ENCODE measurements around the gene PTRH2. TPM values are rescaled to one million over a fixed set of nuclear protein-coding genes. Genes with fewer than 3 reads are reported as not detected.

Gene PTRH2
- total RNA-seq, 2 experiments from 2014 or later = 6.5 to 7.3 TPM

DNA sequence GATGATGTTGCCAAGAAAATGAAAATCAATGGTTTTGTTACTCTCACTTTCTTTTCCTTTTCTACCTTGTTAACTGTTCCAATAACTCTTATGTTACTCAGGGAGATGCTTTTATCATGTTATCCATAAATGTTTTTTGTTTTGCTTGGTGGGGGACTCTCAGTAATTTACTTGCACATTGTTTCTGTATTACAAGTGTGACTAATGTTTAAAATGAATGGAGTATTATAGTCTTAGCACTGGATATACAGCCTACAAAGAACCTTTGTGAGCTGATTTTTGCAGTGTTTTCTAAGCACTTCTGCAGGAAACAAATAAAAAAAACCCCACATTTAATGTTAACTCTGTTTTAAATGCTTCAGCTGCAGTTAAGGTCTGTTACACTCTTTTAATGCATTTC, 12.3 kb upstream of the PTRH2 start:
- H3K4me3 ChIP-seq (ENCODE audit: low read length) = no peak overlapping the region
- H3K9me3 ChIP-seq (ENCODE audit: control insufficient read depth in 1 of 2, insufficient read depth in 1 of 2, low read length in 2 of 2) = no peaks in the 10 kb centered on the region
- H3K4me1 ChIP-seq (ENCODE audit: insufficient read depth, low read length) = peaks cover 3% of the 10 kb centered on the region
- no peak overlapping the region for H3K27ac Mint-ChIP-seq
- TF ChIP-seq, protein P1, sequence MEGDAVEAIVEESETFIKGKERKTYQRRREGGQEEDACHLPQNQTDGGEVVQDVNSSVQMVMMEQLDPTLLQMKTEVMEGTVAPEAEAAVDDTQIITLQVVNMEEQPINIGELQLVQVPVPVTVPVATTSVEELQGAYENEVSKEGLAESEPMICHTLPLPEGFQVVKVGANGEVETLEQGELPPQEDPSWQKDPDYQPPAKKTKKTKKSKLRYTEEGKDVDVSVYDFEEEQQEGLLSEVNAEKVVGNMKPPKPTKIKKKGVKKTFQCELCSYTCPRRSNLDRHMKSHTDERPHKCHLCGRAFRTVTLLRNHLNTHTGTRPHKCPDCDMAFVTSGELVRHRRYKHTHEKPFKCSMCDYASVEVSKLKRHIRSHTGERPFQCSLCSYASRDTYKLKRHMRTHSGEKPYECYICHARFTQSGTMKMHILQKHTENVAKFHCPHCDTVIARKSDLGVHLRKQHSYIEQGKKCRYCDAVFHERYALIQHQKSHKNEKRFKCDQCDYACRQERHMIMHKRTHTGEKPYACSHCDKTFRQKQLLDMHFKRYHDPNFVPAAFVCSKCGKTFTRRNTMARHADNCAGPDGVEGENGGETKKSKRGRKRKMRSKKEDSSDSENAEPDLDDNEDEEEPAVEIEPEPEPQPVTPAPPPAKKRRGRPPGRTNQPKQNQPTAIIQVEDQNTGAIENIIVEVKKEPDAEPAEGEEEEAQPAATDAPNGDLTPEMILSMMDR (IDR thresholded peaks at IDR 0.05) = no peak
- DNase-seq = no peak
- no peaks in the 10 kb centered on the region for H3K27me3 Mint-ChIP-seq
- H3K36me3 ChIP-seq (ENCODE audit: insufficient read depth, low read length) = no peaks in the 10 kb centered on the region
- CTCF ChIA-PET = no interaction called here
- H3K9me3 Mint-ChIP-seq = no peaks in the 10 kb centered on the region
- no peak for ATAC-seq (ENCODE audit: poor library complexity)
- no peak overlapping the region for H3K27ac ChIP-seq (ENCODE audit: low read depth in 1 of 2, low read length in 2 of 2)
- H3K4me3 Mint-ChIP-seq = no peak overlapping the region
- intact Hi-C loops (cut with DNase I, micrococcal nuclease) = no loop called here
- POLR2A ChIA-PET = no interaction called here
- H3K36me3 Mint-ChIP-seq (ENCODE audit: low read depth) = peaks cover 16% of the 10 kb centered on the region
- peaks cover 45% of the 10 kb centered on the region for H3K4me1 Mint-ChIP-seq (ENCODE audit: low read depth)
- H3K27me3 ChIP-seq (ENCODE audit: control insufficient read depth in 1 of 2, insufficient read depth in 2 of 2, low read length in 2 of 2) = no peaks in the 10 kb centered on the region

GRCh38 chr17:59716427-59716826, 9.2 kb upstream of the PTRH2 start:
- Histone ChIP-seq H3K9me3 (ENCODE audit: control insufficient read depth in 1 of 2, insufficient read depth in 1 of 2, low read length in 2 of 2) (no peaks in the 10 kb centered on the region), H3K4me1 (ENCODE audit: insufficient read depth, low read length) (no peaks in the 10 kb centered on the region), H3K27ac (ENCODE audit: low read depth in 1 of 2, low read length in 2 of 2) (no peak overlapping the region), H3K36me3 (ENCODE audit: insufficient read depth, low read length) (no peaks in the 10 kb centered on the region), H3K27me3 (ENCODE audit: control insufficient read depth in 1 of 2, insufficient read depth in 2 of 2, low read length in 2 of 2) (no peaks in the 10 kb centered on the region), H3K4me3 (ENCODE audit: low read length) (no peak overlapping the region)
- no peak for ATAC-seq (ENCODE audit: poor library complexity)
- Mint-ChIP-seq H3K4me3 (no peak overlapping the region), H3K27ac (no peak overlapping the region), H3K27me3 (no peaks in the 10 kb centered on the region), H3K4me1 (ENCODE audit: low read depth) (peaks cover 52% of the 10 kb centered on the region), H3K36me3 (ENCODE audit: low read depth) (peaks cover 21% of the 10 kb centered on the region), H3K9me3 (no peaks in the 10 kb centered on the region)
- no peak for DNase-seq
- intact Hi-C loops (cut with DNase I, micrococcal nuclease) = no loop called here
- ChIA-PET CTCF (no interaction called here), POLR2A (no interaction called here)
- TF ChIP-seq, protein P1 (IDR thresholded peaks at IDR 0.05) = no peak

DNA sequence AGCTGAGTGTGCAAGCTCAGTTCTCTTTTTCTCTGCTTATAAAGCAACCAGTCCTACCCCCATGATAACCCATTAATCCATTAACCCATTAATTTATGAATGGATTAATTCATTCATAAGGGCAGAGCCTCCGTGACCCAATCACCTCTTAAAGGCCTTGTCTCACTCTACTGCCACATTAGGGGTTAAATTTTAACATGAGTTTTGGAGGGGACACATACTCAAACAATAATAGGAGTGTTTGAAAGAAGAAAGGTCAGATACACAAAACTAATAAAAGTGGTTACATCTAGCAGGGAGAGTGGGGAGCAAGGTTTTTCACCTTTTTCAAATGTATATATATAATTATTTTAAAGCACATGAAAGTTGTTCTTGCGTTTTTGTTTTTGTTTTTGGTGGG, 7.0 kb upstream of the PTRH2 start:
- Histone ChIP-seq H3K9me3 (ENCODE audit: control insufficient read depth in 1 of 2, insufficient read depth in 1 of 2, low read length in 2 of 2) (no peaks in the 10 kb centered on the region), H3K4me3 (ENCODE audit: low read length) (no peak overlapping the region), H3K27ac (ENCODE audit: low read depth in 1 of 2, low read length in 2 of 2) (no peak overlapping the region), H3K36me3 (ENCODE audit: insufficient read depth, low read length) (no peaks in the 10 kb centered on the region), H3K4me1 (ENCODE audit: insufficient read depth, low read length) (no peaks in the 10 kb centered on the region), H3K27me3 (ENCODE audit: control insufficient read depth in 1 of 2, insufficient read depth in 2 of 2, low read length in 2 of 2) (no peaks in the 10 kb centered on the region)
- ATAC-seq (ENCODE audit: poor library complexity) = no peak
- ChIA-PET POLR2A (no interaction called here), CTCF (no interaction called here)
- Mint-ChIP-seq H3K27ac (no peak overlapping the region), H3K9me3 (no peaks in the 10 kb centered on the region), H3K4me3 (no peak overlapping the region), H3K4me1 (ENCODE audit: low read depth) (peaks cover 54% of the 10 kb centered on the region), H3K36me3 (ENCODE audit: low read depth) (peaks cover 21% of the 10 kb centered on the region), H3K27me3 (no peaks in the 10 kb centered on the region)
- no peak for DNase-seq
- TF ChIP-seq, protein P1 (IDR thresholded peaks at IDR 0.05) = no peak
- intact Hi-C loops (cut with DNase I, micrococcal nuclease) = no loop called here
